HUES64 (cell line): ENCODE data around the gene SACS.
"Not testable (repeated sequence)": the region's sequence is repeated elsewhere in the genome, so short reads cannot be mapped to it uniquely, and the experiment has no call there.

ENCODE experiments used
- H3K27ac ChIP-seq: 2 replicates; pipeline ENCODE4 v1.7.0; 2013; ENCODE audit warnings: low read depth, low read length, inconsistent platforms
- H3K27me3 ChIP-seq: 2 replicates; pipeline ENCODE4 v1.6.1; 2013; ENCODE audit warnings: mild to moderate bottlenecking, low read length; ENCODE audit not compliant: insufficient read depth
- H3K36me3 ChIP-seq: 2 replicates; pipeline ENCODE4 v1.6.1; 2013; ENCODE audit warnings: mild to moderate bottlenecking, low read length; ENCODE audit not compliant: insufficient read depth
- H3K4me1 ChIP-seq: 2 replicates; pipeline ENCODE4 v1.6.1; 2013; ENCODE audit warnings: mild to moderate bottlenecking, low read length, moderate library complexity; ENCODE audit not compliant: insufficient read depth
- H3K4me3 ChIP-seq: 2 replicates; pipeline ENCODE4 v1.5.1; 2013; ENCODE audit warnings: mild to moderate bottlenecking, low read length, moderate library complexity
- H3K9ac ChIP-seq: 2 replicates; pipeline ENCODE4 v1.6.1; 2013; ENCODE audit warnings: mild to moderate bottlenecking, low read depth, low read length
- H3K9me3 ChIP-seq: 2 replicates; pipeline ENCODE4 v1.6.1; 2013; ENCODE audit warnings: low read depth, low read length; ENCODE audit not compliant: insufficient read depth
- WGBS: fragments of 150-250, 120-280 bp; methylation state at CpG from one replicate; pipeline ENCODE4 v1.1.7; 2013; ENCODE audit warnings: missing lambda C conversion rate; 5-methylcytosine and 5-hydroxymethylcytosine counted together

Gene SACS

DNA sequence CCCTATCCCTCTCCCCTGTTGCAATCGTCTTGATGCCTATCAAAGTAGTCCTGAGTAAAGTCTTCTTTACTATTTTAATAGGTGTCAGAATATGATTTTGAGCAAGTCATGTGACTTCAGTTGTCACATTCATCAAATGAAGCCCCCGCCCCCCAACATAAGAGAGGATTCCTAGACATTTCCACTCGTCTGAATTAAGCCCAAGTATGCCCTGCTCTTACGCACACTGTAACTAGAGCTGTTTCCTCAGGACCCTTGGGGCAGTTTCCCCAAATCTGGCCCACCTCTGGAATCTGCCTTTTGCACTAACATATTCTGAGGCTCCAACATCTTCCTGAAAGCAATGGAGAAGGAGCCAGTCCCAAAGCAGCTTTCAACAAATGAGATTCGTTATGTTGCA is 25.5 kb downstream of the SACS start:
- no peak overlapping the region for H3K4me3 ChIP-seq
- H3K9me3 ChIP-seq, result no peaks in the 10 kb centered on the region
- H3K9ac ChIP-seq, result no peak overlapping the region
- peaks cover 6% of the 10 kb centered on the region; the same call in 1 of the 2 replicates for H3K4me1 ChIP-seq
- 96% methylated on average over 5 of the region's 5 CpGs for WGBS
- peaks cover 9% of the 10 kb centered on the region; the same call in 1 of the 2 replicates for H3K36me3 ChIP-seq
- no peak overlapping the region for H3K27ac ChIP-seq
- no peaks in the 10 kb centered on the region for H3K27me3 ChIP-seq

DNA sequence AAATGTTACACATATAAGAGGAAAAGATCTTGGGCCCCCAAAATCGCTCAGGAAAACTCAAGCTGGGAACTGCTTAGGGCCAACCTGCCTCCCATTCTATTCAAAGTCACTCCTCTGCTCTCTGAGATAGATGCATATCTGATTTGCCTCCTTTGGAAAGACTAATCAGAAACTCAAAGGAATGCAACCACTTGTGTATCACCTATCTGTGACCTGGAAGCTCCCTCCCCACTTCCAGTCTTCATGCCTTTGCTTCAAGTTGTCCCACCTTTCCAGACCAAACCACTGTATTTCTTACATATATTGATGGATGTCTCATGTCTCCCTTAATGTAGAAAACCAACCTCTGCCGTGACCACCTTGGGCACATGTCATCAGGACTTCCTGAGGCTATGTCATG is 32.3 kb downstream of the SACS start:
- H3K36me3 ChIP-seq, H3K4me3 ChIP-seq, H3K27ac ChIP-seq, H3K27me3 ChIP-seq, H3K4me1 ChIP-seq, H3K9ac ChIP-seq: not testable (repeated sequence)
- 98% methylated on average over 2 of the region's 2 CpGs for WGBS
- H3K9me3 ChIP-seq, result peaks cover 14% of the 10 kb centered on the region; the same call in 1 of the 2 replicates

DNA sequence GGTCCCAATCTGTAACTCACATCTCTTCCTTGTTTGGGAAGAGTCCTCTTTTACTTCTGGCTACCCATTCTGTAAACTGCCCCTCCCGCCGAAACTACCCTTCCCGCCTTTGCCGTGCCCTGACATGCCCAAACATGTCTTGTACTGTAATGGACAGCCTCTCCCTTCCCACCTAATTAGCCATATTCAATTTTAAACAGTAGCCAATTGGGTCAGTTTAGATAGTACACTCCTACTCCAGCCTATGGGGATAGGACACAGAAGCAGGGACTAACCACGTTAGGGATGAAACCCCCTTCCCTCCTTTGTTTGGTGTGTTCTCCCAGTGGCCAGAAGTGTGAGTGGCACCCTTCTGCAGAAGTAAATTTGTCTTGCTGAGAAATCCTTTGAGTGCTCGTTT is 34.2 kb downstream of the SACS start:
- Histone ChIP-seq H3K4me3 (no peak overlapping the region), H3K36me3 (peaks cover 2% of the 10 kb centered on the region; the same call in 1 of the 2 replicates), H3K9ac (no peak overlapping the region), H3K9me3 (peaks cover 14% of the 10 kb centered on the region; the same call in 1 of the 2 replicates), H3K27ac (no peak overlapping the region), H3K27me3 (no peaks in the 10 kb centered on the region), H3K4me1 (no peaks in the 10 kb centered on the region)
- 82% methylated on average over 6 of the region's 6 CpGs for WGBS

DNA sequence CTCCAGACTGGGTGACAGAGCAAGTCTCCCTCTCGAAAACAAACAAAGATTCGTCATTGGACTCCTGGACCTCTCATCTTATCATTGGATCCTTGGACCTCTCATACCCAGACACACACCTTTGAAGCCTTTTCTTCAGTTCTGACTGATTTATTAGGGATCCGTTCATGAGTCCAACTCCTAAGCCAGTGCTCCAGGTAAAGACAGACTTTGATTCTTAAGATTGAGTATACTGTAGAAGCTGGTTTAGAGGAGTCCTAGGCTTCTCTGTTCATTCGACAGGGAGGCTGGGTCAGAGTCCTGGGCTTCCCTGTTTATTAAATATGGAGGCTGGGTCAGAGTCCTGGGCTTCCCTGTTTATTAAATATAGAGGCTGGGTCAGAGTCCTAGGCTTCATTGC is 38.7 kb downstream of the SACS start:
- no peak overlapping the region for H3K9ac ChIP-seq
- 95% methylated on average over 4 of the region's 4 CpGs for WGBS

DNA sequence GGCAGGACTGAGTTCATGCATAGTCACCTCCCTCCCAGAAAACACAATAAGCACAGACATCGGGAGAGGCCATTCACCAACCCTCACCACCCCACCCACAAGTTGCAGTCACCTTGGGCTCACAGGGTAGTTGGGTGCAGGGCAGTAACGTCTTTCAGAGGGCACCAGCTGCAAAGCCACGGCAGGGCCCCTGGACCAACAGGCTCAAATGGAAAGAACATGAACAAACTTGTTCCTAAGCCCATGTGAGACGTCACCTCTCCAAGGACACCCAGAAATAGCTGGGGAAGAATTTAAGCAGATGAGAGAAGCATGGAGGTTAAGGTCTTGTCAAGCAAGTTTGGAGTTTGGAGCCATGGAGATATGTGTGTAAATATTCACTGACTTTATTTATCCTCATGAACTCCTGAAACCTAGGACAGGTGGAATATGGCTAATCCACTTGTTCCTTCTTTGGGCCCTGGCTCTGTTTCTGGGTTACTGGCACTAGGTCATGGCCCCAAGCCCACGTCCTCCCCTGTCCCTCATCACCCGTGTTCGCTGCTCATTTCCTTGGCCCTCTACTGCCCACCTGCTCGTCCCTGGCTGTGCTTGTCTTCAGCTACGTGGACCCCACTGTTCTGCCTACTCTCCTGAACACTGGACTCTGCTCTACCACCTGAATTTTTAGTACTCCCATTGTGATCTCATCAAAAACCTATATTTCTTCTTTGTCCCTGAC is 40.4 kb downstream of the SACS start:
- H3K4me3 ChIP-seq, result no peak overlapping the region
- no peak overlapping the region for H3K27ac ChIP-seq
- no peaks in the 10 kb centered on the region for H3K4me1 ChIP-seq
- no peaks in the 10 kb centered on the region for H3K27me3 ChIP-seq
- H3K36me3 ChIP-seq, result no peaks in the 10 kb centered on the region
- H3K9ac ChIP-seq, result no peak overlapping the region
- no peaks in the 10 kb centered on the region for H3K9me3 ChIP-seq
- 92% methylated on average over 9 of the region's 9 CpGs for WGBS

More for the DNA sequence above, 38.7 kb downstream of the SACS start:
- no peak overlapping the region for H3K27ac ChIP-seq
- peaks cover 6% of the 10 kb centered on the region; the same call in 1 of the 2 replicates for H3K9me3 ChIP-seq
- H3K27me3 ChIP-seq, result no peaks in the 10 kb centered on the region
- H3K4me3 ChIP-seq, result no peak overlapping the region
- H3K36me3 ChIP-seq, result no peaks in the 10 kb centered on the region
- no peaks in the 10 kb centered on the region for H3K4me1 ChIP-seq

DNA sequence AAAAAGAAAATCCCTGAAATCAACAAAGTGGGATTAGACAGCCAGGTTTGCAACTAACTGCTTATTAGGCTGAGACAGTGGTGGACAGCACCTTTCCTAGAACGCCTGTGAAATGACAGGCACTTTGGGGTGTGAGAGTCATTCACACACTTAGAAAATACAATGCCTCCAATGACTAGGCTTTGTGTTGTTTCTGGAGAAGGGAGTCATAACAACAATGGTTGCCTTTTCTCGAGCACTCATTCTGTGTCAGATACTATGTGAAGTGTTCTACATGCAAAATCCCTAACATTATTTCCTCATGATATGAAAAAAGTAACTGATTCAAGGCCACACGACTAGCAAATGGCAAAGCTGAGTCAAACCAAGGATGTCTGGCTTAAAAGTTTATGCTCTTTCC is 41.2 kb downstream of the SACS start:
- Histone ChIP-seq H3K4me1 (no peaks in the 10 kb centered on the region), H3K36me3 (0 out of 2 replicates have a peak, but pooled peaks cover 2% of the 10 kb centered on the region), H3K9me3 (no peaks in the 10 kb centered on the region), H3K27me3 (no peaks in the 10 kb centered on the region), H3K27ac (no peak overlapping the region), H3K9ac (no peak overlapping the region), H3K4me3 (no peak overlapping the region)
- 93% methylated on average over 3 of the region's 3 CpGs for WGBS

DNA sequence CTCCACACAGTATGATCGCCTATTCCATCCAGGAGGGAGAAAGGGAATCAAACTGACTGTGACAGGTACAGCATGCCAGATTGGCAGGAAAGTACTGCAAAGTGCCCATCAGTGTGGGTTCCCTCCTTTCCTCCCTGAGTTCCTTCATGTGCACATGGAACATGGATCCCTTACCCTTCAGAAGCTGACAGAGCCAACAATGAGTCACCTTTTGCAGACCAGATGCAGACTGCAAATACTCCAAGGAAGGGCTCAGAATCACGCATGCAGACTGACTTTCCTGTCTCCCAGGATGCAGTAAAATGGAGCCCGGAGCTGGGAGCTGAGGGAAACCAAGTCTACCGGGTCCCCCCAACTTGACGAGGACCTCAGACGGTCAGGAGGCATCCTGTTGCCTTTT is 41.8 kb downstream of the SACS start:
- WGBS, result 94% methylated on average over 6 of the region's 6 CpGs
- H3K9me3 ChIP-seq, result no peaks in the 10 kb centered on the region
- H3K9ac ChIP-seq, result no peak overlapping the region
- H3K4me3 ChIP-seq, result no peak overlapping the region
- no peaks in the 10 kb centered on the region for H3K27me3 ChIP-seq
- H3K4me1 ChIP-seq, result no peaks in the 10 kb centered on the region
- 0 out of 2 replicates have a peak, but pooled peaks cover 2% of the 10 kb centered on the region for H3K36me3 ChIP-seq
- no peak overlapping the region for H3K27ac ChIP-seq

DNA sequence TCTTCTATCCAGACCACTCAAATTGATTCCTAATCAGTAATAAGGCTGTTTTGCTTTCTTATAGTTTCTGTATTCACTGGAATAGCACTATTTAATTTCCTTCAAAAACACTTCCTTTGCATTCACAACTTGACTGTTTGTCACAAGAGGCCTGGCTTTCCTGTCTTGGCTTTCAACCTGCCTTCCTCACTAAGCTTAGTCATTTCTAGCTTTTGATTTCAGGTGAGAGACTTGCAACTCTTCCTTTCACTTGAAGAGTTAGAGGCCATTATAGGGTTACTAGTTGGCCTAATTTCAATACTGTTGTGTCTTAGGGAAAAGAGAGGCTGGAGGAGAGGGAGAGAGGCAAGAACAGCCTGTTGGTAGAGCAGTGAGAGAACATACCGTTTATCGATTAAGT is 47.0 kb downstream of the SACS start:
- H3K27me3 ChIP-seq, result no peaks in the 10 kb centered on the region
- no peaks in the 10 kb centered on the region for H3K9me3 ChIP-seq
- H3K36me3 ChIP-seq, result 0 out of 2 replicates have a peak, but pooled peaks cover 2% of the 10 kb centered on the region
- no peaks in the 10 kb centered on the region for H3K4me1 ChIP-seq
- no peak overlapping the region for H3K9ac ChIP-seq
- H3K4me3 ChIP-seq, result no peak overlapping the region
- no peak overlapping the region for H3K27ac ChIP-seq
- 95% methylated on average over 2 of the region's 2 CpGs for WGBS

DNA sequence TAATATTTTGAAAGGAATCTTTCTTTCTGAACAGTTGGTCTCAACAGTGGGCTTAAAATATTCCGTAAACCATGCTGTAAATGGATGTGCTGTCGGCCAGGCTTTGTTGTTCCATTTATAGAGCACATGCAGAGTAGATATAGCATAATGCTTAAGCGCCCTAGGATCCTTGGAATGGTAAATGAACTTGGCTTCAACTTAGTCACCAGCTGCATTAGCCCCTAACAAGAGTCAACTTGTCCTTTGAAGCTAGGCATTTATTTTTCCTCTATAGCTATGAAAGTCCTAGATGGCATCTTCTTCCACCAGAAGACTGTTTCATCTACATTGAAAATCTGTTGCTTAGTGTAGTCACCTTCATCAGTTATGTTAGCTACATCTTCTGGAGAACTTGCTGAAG is 47.6 kb downstream of the SACS start:
- Histone ChIP-seq H3K4me3 (no peak overlapping the region), H3K9ac (no peak overlapping the region), H3K9me3 (no peaks in the 10 kb centered on the region), H3K27ac (no peak overlapping the region), H3K36me3 (0 out of 2 replicates have a peak, but pooled peaks cover 2% of the 10 kb centered on the region), H3K27me3 (no peaks in the 10 kb centered on the region), H3K4me1 (no peaks in the 10 kb centered on the region)
- 95% methylated on average over 3 of the region's 3 CpGs for WGBS

DNA sequence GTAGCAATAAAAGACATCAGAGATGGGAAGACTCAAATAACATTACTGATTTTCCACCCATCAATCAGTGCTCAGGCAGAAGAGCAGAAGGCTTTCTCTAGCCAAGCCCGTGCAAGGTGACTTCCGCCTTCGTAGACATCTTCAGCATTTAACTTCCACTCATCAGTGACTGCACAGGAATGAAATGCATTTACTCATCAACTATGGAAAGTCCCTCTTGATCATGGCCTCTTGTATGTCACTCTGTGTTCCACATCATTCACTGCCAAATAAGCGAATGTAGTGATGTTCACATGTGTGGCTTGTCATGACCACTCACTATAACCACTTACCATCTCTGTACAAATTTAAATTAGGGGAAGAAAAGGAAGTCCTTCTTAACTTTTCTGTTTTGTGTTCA is 49.4 kb downstream of the SACS start:
- Histone ChIP-seq H3K4me3 (no peak overlapping the region), H3K27me3 (no peaks in the 10 kb centered on the region), H3K27ac (no peak overlapping the region), H3K9me3 (no peaks in the 10 kb centered on the region), H3K9ac (no peak overlapping the region), H3K4me1 (peaks cover 16% of the 10 kb centered on the region), H3K36me3 (0 out of 2 replicates have a peak, but pooled peaks cover 2% of the 10 kb centered on the region)
- 95% methylated on average over 4 of the region's 4 CpGs for WGBS

DNA sequence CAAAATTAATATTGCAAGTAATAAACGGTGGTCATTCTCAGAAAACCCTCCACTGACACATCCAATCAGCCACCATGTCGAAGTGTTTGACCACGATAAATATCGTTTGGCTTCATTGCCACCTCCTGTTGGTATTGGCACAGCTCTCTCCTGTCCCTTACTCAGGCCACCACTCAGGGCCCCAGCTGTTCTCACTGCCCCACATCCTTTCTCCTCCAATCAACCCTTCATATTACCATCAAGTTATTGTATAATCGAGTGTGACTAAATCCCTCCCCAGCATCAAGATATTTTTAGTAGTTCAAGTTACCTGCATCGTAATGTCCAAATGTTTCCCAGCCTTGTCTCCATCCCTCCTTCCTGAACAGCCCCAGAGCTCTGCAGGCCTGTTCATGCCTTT is 50.4 kb downstream of the SACS start:
- peaks cover 18% of the 10 kb centered on the region for H3K4me1 ChIP-seq
- WGBS, result 96% methylated on average over 6 of the region's 6 CpGs
- H3K27me3 ChIP-seq, result no peaks in the 10 kb centered on the region
- H3K36me3 ChIP-seq, result 0 out of 2 replicates have a peak, but pooled peaks cover 2% of the 10 kb centered on the region
- H3K4me3 ChIP-seq, result no peak overlapping the region
- no peak overlapping the region for H3K9ac ChIP-seq
- H3K27ac ChIP-seq, result no peak overlapping the region
- H3K9me3 ChIP-seq, result no peaks in the 10 kb centered on the region
